Adrenal gland (tissue), 12 donors: ENCODE data around the gene INPP4B. TPM values are rescaled to one million over a fixed set of nuclear protein-coding genes. Genes with fewer than 3 reads are reported as not detected.

Experiments used
- DNase-seq, 7 donors: peaks; one replicate each; pipeline ENCODE4 v3.0.0-alpha.2; 2019 to 2020
- H3K27ac ChIP-seq, 5 donors: fragments of 200-600 bp; sonication (generic) in 4 of 5; 1 replicate in 3 of 5; 2 replicates in 2 of 5; pipeline versions ENCODE4 v1.5.1 to v1.8.0; 2016 to 2020; ENCODE audit warnings: mild to moderate bottlenecking in 1 of 5
- H3K27me3 ChIP-seq: fragments of 200-600 bp; 2 replicates; pipeline ENCODE4 v1.8.0; 2021
- H3K36me3 ChIP-seq, 2 donors: fragments of 200-600 bp; replicated peaks in 1 of 2; 1 replicate in 1 of 2; 2 replicates in 1 of 2; pipeline versions ENCODE4 v1.5.1 to v1.8.0; 2018 to 2022
- H3K4me1 ChIP-seq, 2 donors: fragments of 200-600 bp; replicated peaks in 1 of 2; 1 replicate in 1 of 2; 2 replicates in 1 of 2; pipeline versions ENCODE4 v1.5.1 to v1.8.0; 2018 to 2021
- H3K4me3 ChIP-seq, 4 donors: fragments of 200-600 bp; sonication (generic) in 3 of 4; one replicate each; pipeline ENCODE4 v1.5.1; 2016 to 2018
- H3K9me3 ChIP-seq, 3 donors: fragments of 200-600 bp; sonication (generic) in 1 of 3; replicated peaks in 1 of 3; 1 replicate in 2 of 3; 2 replicates in 1 of 3; pipeline versions ENCODE4 v1.5.1 to v1.8.0; 2016 to 2021
- CTCF ChIP-seq, 6 experiments: fragments of 450-650 bp in 4 of 6; fragments of 200-600 bp in 2 of 6; sonication (generic) in 1 of 6; IDR thresholded peaks; 1 replicate in 5 of 6; 2 replicates in 1 of 6; pipeline versions ENCODE4 v1.5.1 to v1.8.0; 2016 to 2021; ENCODE audit warnings: antibody characterized with exemption in 6 of 6, mild to moderate bottlenecking in 2 of 6, moderate library complexity in 1 of 6
- POLR2A ChIP-seq, 2 donors: fragments of 450-650 bp; IDR thresholded peaks; one replicate each; pipeline ENCODE4 v1.6.1; 2017; ENCODE audit warnings: antibody characterized with exemption in 2 of 2, mild to moderate bottlenecking in 2 of 2, moderate library complexity in 1 of 2
- WGBS, 4 donors: extraction: QIAGEN DNeasy Blood & Tissue Kit in 2 of 4; methylation state at CpG; one replicate each; pipeline versions ENCODE4 v1.1.5 to v1.1.7; 2013 to 2017; 5-methylcytosine and 5-hydroxymethylcytosine counted together
- intact Hi-C, 2 donors: fragments of 100-400 bp; cut with DNase I; formaldehyde crosslinking; loops; one replicate each; pipeline versions ENCODE4 v1.14.1 to v1.15.0; 2022 to 2023
- polyA plus RNA-seq, 3 donors: library from polyadenylated mRNA; stranded (reverse); fragments of 200-250 nt in 2 of 3; fragments of 350-450 nt in 1 of 3; fragmentation: Illumina TruSeq in 1 of 3; extraction: RNeasy Lipid Tissue Mini Kit (QIAGEN cat#74804) in 1 of 3; gene quantifications; one replicate each; pipeline ENCODE4 v1.2.3, GENCODE V29; 2013 to 2014
- total RNA-seq, 9 donors: library from RNA; depleted of rRNA in 4 of 9; stranded (reverse); fragments of >200 nt in 4 of 9; fragments of 120-200 nt in 1 of 9; fragmentation: NEBNext Ultra II Directional in 1 of 9; extraction: Animal tissue kit (Norgen Biotek cat#: 25700) in 1 of 9; gene quantifications; one replicate each; pipeline versions ENCODE4 v1.1.0 to v1.2.4, GENCODE V29; 2013 to 2023
- donor health status: healthy with polysubstance abuse.
- donor health status: Bipolar disorder and iron deficiency.
- donor health status: DM: yes; HTN: yes; CAD: no.
- donor health status: DM: no; HTN: no; CAD: no.
- donor health status: DM: no; HTN: no; CAD: no.
- donor health status: DM: yes; HTN: yes; CAD: no.

The INPP4B gene
- total and polyA plus RNA-seq, 12 donors: 2.2 to 21.6 (median 11.8) TPM

- WGBS, 4 donors: 87 to 95% (median 90%) methylated on average over 6 of the region's 6 CpGs
- no peaks in the 10 kb centered on the region for H3K4me1 ChIP-seq
- intact Hi-C loops: no loop called here
Observed at GRCh38 chr4:142687547-142688275, 158.4 kb downstream of the INPP4B start.

GRCh38 chr4:142686081-142686480 lies 160.0 kb downstream of the INPP4B start:
- TF ChIP-seq POLR2A (IDR thresholded peaks at IDR 0.05) (no peak), CTCF (IDR thresholded peaks at IDR 0.05) (no peak)
- no peaks in the 10 kb centered on the region for H3K9me3 ChIP-seq
- no peak overlapping the region for H3K27ac ChIP-seq
- H3K4me1 ChIP-seq: no peaks in the 10 kb centered on the region
- intact Hi-C loops: no loop called here
- H3K4me3 ChIP-seq: no peak overlapping the region
- H3K36me3 ChIP-seq: no peaks in the 10 kb centered on the region
- H3K27me3 ChIP-seq: no peaks in the 10 kb centered on the region
- DNase-seq: no peak
- WGBS, 4 donors: 37 to 49% (median 39%) methylated on average over 1 of the region's 1 CpG

More at GRCh38 chr4:142687547-142688275, 158.4 kb downstream of the INPP4B start:
- TF ChIP-seq POLR2A (IDR thresholded peaks at IDR 0.05): no peak
- TF ChIP-seq CTCF (IDR thresholded peaks at IDR 0.05): no peak
- DNase-seq: no peak
- Histone ChIP-seq H3K4me3 (no peak overlapping the region), H3K36me3 (no peaks in the 10 kb centered on the region), H3K27me3 (no peaks in the 10 kb centered on the region), H3K9me3 (no peaks in the 10 kb centered on the region), H3K27ac (no peak overlapping the region)

GRCh38 chr4:142683997-142684396 lies 162.1 kb downstream of the INPP4B start:
- H3K4me1 ChIP-seq: no peaks in the 10 kb centered on the region
- H3K4me3 ChIP-seq: no peak overlapping the region
- no peaks in the 10 kb centered on the region for H3K36me3 ChIP-seq
- TF ChIP-seq CTCF (IDR thresholded peaks at IDR 0.05) (no peak), POLR2A (IDR thresholded peaks at IDR 0.05) (no peak)
- no peak overlapping the region for H3K27ac ChIP-seq
- intact Hi-C loops: no loop called here
- DNase-seq: no peak
- H3K27me3 ChIP-seq: no peaks in the 10 kb centered on the region
- H3K9me3 ChIP-seq: no peaks in the 10 kb centered on the region
- WGBS, 4 donors: 86 to 93% (median 90%) methylated on average over 3 of the region's 3 CpGs

GRCh38 chr4:142683503-142683902 lies 162.6 kb downstream of the INPP4B start:
- no peaks in the 10 kb centered on the region for H3K36me3 ChIP-seq
- intact Hi-C loops: no loop called here
- no peaks in the 10 kb centered on the region for H3K9me3 ChIP-seq
- H3K4me3 ChIP-seq: no peak overlapping the region
- DNase-seq: no peak
- H3K27ac ChIP-seq: no peak overlapping the region
- TF ChIP-seq POLR2A (IDR thresholded peaks at IDR 0.05): no peak
- TF ChIP-seq CTCF (IDR thresholded peaks at IDR 0.05): no peak
- H3K4me1 ChIP-seq: no peaks in the 10 kb centered on the region
- 89 to 98% (median 96%) methylated on average over 2 of the region's 2 CpGs for WGBS, 4 donors
- H3K27me3 ChIP-seq: no peaks in the 10 kb centered on the region
